Measurements from ENCODE around the gene PLEKHA8.

- TF ChIP-seq EZH2 (IDR thresholded peaks at IDR 0.05; ENCODE audit: insufficient read depth, poor library complexity, severe bottlenecking): no peak
- TF ChIP-seq EZH2phosphoT487 (IDR thresholded peaks at IDR 0.05; ENCODE audit: insufficient read depth, low read depth): no peak
Measured at GRCh38 chr7:30065746-30066145, 37.5 kb downstream of the PLEKHA8 start.
